Measurements from ENCODE around the gene UPK2. TPM values are rescaled to one million over a fixed set of nuclear protein-coding genes. Genes with fewer than 3 reads are reported as not detected.

Gene UPK2
- total RNA-seq (0.89 TPM in 1 of 2 replicates, not detected in the other), polyA plus RNA-seq (1.4 and 3.3 TPM in 2 replicates)

DNA sequence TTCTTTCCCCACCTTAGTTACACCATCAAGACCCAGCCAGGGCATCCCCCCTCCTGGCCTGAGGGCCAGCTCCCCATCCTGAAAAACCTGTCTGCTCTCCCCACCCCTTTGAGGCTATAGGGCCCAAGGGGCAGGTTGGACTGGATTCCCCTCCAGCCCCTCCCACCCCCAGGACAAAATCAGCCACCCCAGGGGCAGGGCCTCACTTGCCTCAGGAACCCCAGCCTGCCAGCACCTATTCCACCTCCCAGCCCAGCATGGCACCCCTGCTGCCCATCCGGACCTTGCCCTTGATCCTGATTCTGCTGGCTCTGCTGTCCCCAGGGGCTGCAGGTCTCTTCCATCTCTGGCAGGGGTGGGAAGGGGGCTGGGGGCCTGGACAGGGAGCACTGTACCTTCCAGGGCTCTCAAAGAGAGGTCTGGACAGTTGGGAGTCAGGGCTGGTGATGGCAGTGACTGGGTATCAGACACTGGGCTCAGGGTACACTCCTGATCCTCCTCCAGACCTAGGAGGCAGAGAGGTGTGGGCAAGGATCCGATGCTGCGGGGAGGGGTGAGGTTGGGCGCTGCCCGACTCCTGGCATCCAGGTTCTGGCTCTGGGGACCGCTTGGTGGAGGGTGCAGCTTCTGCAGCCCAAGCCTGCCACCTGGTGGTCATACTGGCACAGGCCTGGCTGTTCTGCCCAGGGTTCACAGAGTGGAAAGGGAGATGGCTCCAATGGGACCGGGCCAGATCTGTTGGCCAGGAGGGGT is at the start of gene UPK2:
Gene UPK2, plus strand, starts transcription at position 205 of the 753 bp plus-strand sequence. Its CDS starts 53 bp downstream, at position 258.
- Histone ChIP-seq H3K36me3 (no peaks in the 10 kb centered on the region), H3K4me1 (ENCODE audit: low read depth) (no peaks in the 10 kb centered on the region), H3K4me3 (no peak within 1 kb of the TSS), H3K27me3 (peaks cover 13% of the 10 kb centered on the region), H3K27ac (no peak within 1 kb of the TSS), H3K9me3 (ENCODE audit: low read depth) (no peaks in the 10 kb centered on the region)
- TF ChIP-seq, protein P1, sequence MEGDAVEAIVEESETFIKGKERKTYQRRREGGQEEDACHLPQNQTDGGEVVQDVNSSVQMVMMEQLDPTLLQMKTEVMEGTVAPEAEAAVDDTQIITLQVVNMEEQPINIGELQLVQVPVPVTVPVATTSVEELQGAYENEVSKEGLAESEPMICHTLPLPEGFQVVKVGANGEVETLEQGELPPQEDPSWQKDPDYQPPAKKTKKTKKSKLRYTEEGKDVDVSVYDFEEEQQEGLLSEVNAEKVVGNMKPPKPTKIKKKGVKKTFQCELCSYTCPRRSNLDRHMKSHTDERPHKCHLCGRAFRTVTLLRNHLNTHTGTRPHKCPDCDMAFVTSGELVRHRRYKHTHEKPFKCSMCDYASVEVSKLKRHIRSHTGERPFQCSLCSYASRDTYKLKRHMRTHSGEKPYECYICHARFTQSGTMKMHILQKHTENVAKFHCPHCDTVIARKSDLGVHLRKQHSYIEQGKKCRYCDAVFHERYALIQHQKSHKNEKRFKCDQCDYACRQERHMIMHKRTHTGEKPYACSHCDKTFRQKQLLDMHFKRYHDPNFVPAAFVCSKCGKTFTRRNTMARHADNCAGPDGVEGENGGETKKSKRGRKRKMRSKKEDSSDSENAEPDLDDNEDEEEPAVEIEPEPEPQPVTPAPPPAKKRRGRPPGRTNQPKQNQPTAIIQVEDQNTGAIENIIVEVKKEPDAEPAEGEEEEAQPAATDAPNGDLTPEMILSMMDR (IDR thresholded peaks at IDR 0.05; ENCODE audit: low read depth, low read length) = peak; percentile 97
- peak; percentile 84 to 92 for DNase-seq (ENCODE audit: low read depth in 1 of 2, low spot score in 1 of 2)

DNA sequence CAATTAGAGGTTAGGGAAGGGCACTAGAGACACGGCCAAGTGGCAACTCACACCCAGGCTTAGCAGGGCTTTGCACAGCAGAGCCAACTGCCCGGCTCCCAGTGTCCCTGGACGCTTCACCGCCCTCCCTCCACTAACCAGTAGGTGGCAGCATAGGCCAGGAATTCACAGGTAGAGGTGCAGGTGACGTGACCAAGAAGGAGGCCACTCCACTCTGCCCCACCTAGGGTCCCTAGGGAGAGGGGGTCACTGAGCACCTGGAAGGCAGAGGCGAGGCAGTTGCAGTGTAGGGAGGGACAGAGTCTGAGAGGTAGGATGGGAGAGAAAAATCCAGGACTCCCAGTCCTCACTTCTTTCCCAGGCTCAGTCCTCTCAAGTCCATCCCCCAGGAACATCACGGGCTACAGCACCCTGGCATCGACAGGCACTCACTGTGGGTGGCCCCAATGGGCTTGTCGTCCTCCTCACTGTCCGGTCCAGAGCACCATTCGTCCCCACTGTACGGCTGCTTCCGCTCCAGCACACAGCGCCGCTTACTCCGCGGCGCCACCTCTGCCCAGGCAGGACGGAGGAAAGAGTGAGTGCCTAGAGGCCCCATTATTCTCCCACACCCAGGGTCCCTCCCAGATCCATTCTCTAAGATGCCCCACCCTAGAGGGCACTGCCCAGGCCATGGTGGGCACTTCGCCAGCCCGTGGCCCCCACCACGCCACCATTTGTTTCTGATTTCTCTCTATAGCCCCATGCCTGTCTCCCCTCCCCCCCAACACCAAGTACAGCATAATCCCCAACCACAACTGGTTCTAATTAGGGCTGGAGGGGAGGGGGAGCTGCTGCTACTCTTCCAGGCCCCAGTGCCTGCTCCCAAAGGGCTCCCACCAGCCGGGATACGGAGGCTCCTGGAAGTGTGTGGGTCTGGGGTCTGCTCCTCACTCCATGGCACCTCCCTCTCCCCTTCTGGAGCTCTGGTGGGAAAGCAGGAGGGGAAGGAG is 48.8 kb upstream of the UPK2 start:
- H3K4me3 ChIP-seq = no peak overlapping the region
- H3K27me3 ChIP-seq = no peaks in the 10 kb centered on the region
- H3K4me1 ChIP-seq (ENCODE audit: low read depth) = peaks cover 47% of the 10 kb centered on the region
- peak; percentile 80 to 84 for DNase-seq (ENCODE audit: low read depth in 1 of 2, low spot score in 1 of 2)
- TF ChIP-seq, protein P1 (IDR thresholded peaks at IDR 0.05; ENCODE audit: low read depth, low read length) = peak; percentile 87
- peaks cover 4% of the 10 kb centered on the region for H3K36me3 ChIP-seq
- no peaks in the 10 kb centered on the region for H3K9me3 ChIP-seq (ENCODE audit: low read depth)
- H3K27ac ChIP-seq = peak overlapping the region; percentile 98

DNA sequence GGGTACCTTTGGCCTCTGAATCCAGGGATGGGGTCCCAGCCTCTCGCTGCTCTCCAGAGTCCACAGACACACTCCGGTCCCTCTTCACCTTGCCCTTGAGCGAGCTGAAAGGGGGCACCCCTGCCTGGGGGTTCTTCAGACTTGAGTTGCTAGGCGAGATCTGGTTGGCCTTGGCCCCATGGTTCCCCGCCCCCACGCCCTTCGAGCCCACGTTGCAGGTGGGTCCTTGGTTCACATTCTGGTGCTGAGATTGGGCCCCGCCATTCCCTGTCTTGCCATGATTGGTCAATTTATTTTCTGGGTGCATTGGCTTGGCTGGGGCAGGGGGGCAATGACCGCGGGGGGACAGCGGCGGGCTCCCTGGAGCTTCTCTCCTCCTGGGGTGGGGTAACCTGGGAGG is 47.8 kb upstream of the UPK2 start:
- no peaks in the 10 kb centered on the region for H3K9me3 ChIP-seq (ENCODE audit: low read depth)
- peak overlapping the region; percentile 98 for H3K27ac ChIP-seq
- TF ChIP-seq, protein P1 (IDR thresholded peaks at IDR 0.05; ENCODE audit: low read depth, low read length) = no peak
- peaks cover 4% of the 10 kb centered on the region for H3K36me3 ChIP-seq
- H3K4me1 ChIP-seq (ENCODE audit: low read depth) = peaks cover 55% of the 10 kb centered on the region
- no peak overlapping the region for H3K4me3 ChIP-seq
- no peaks in the 10 kb centered on the region for H3K27me3 ChIP-seq
- DNase-seq (ENCODE audit: low read depth in 1 of 2, low spot score in 1 of 2) = no peak

DNA sequence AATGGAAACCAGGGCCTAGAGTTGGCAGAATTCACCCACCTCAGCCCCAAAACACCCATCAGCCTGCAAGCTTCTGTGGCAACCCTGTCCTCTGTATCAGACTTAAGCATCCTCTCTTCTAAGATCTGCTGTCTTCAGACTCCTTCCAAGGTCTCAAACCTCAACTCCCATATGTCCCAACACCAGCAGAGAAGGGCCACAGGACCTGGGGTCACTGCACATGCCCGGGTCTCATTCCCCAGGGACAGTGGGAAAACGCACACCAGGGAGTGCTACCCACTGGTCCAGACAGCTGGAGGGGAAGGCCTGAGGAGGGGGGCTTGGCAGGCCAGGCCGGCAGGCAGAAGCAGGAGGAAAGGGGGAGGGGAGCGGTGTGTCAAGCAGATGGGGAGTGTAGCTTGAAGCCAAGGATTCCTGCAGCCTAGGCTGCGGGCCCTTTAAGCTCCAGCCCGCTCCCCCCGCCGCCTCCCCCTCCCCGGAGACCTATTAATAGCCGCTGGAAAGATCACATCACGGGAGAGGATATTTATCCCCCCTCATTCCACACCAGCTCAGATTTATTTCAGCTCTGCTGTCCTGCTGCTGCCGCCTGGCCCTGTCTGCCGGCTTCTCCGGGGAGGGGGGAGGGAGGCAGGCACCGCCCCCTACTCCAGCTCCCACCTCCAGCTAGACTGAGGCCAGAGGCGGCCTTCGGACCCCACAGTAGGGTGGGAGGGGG is 47.0 kb upstream of the UPK2 start:
- Histone ChIP-seq H3K27ac (peak overlapping the region; percentile 98), H3K36me3 (peaks cover 4% of the 10 kb centered on the region), H3K4me1 (ENCODE audit: low read depth) (peaks cover 60% of the 10 kb centered on the region), H3K9me3 (ENCODE audit: low read depth) (no peaks in the 10 kb centered on the region), H3K27me3 (no peaks in the 10 kb centered on the region), H3K4me3 (peak overlapping the region; percentile 18)
- peak; percentile 95 for DNase-seq (ENCODE audit: low read depth in 1 of 2, low spot score in 1 of 2)
- TF ChIP-seq, protein P1 (IDR thresholded peaks at IDR 0.05; ENCODE audit: low read depth, low read length) = no peak

Measured in cardiac muscle cell (in vitro differentiated cells and primary cell).